ENCODE measurements around the gene FYTTD1.

FYTTD1 gene

GRCh38 chr3:197737749-197738462 is 11.8 kb upstream of the FYTTD1 start:
- no peak for DNase-seq

GRCh38 chr3:197742787-197743186 is 6.9 kb upstream of the FYTTD1 start:
- DNase-seq = no peak

GRCh38 chr3:197746209-197746608 is 3.5 kb upstream of the FYTTD1 start:
- DNase-seq = peak; percentile 27

GRCh38 chr3:197746801-197747237 is 2.9 kb upstream of the FYTTD1 start:
- peak; percentile 84 for DNase-seq

- peak; percentile 65 for DNase-seq
These were observed 927 bp upstream of the FYTTD1 start for GRCh38 chr3:197748597-197749314.

GRCh38 chr3:197749315-197749600 is 425 bp upstream of the FYTTD1 start:
- DNase-seq = peak; percentile 30

- DNase-seq = peak; percentile 78
These were observed 731 bp downstream of the FYTTD1 start for GRCh38 chr3:197750396-197750831.

- peak; percentile 46 for DNase-seq
These were observed 1.4 kb downstream of the FYTTD1 start for GRCh38 chr3:197750858-197751737.

GRCh38 chr3:197752107-197752506 is 2.4 kb downstream of the FYTTD1 start:
- peak; percentile 16 for DNase-seq

- DNase-seq = peak; percentile 19
These were observed 3.6 kb downstream of the FYTTD1 start for GRCh38 chr3:197753263-197753662.

- no peak for DNase-seq
These were observed 7.0 kb downstream of the FYTTD1 start for GRCh38 chr3:197756704-197757103.

- no peak for DNase-seq
These were observed 8.8 kb downstream of the FYTTD1 start for GRCh38 chr3:197758512-197758911.

GRCh38 chr3:197761784-197762183 is 12.1 kb downstream of the FYTTD1 start:
- DNase-seq = no peak

GRCh38 chr3:197775317-197775716 is 25.6 kb downstream of the FYTTD1 start:
- no peak for DNase-seq

- peak; percentile 33 for DNase-seq
These were observed 32.5 kb downstream of the FYTTD1 start for GRCh38 chr3:197782230-197782629.

GRCh38 chr3:197784019-197784585 is 34.4 kb downstream of the FYTTD1 start:
- no peak for DNase-seq

- no peak for DNase-seq
These were observed 37.7 kb downstream of the FYTTD1 start for GRCh38 chr3:197787412-197787811.

- no peak for DNase-seq
These were observed 39.6 kb downstream of the FYTTD1 start for GRCh38 chr3:197789309-197789708.

- DNase-seq = no peak
These were observed 40.4 kb downstream of the FYTTD1 start for GRCh38 chr3:197790033-197790432.

- DNase-seq = peak; percentile 75
These were observed 41.6 kb downstream of the FYTTD1 start, which contains the start of gene LRCH3 for GRCh38 chr3:197791113-197791891. LRCH3 (plus strand) TSS chr3:197791254; CDS start chr3:197791279, 25 bp downstream.

- DNase-seq = no peak
These were observed 42.4 kb downstream of the FYTTD1 start for GRCh38 chr3:197791892-197792647.
